D721Med (cell line): ENCODE data around the gene CHD6.

Experiments
- DNase-seq: peaks from one replicate; pipeline ENCODE4 v3.0.0; 2011; ENCODE audit warnings: low spot score; ENCODE audit not compliant: insufficient read length
- FAIRE-seq: peaks from 2 replicates; lab custom pipeline; 2011; peaks lifted over from hg19 to GRCh38; lab: Jason Lieb, UNC
- CTCF ChIP-seq: IDR thresholded peaks from 2 replicates; pipeline ENCODE4 v1.5.1; 2012; ENCODE audit warnings: mild to moderate bottlenecking, control low read depth; ENCODE audit not compliant: insufficient read depth; ENCODE audit errors: missing control alignments

The CHD6 gene

GRCh38 chr20:41356951-41357350 is 261.2 kb downstream of the CHD6 start:
- FAIRE-seq, result no peak
- no peak for TF ChIP-seq CTCF

GRCh38 chr20:41355598-41356203 is 262.5 kb downstream of the CHD6 start:
- no peak for TF ChIP-seq CTCF
- FAIRE-seq, result no peak
- DNase-seq, result no peak

More at GRCh38 chr20:41356951-41357350, 261.2 kb downstream of the CHD6 start:
- DNase-seq, result no peak

- no peak for TF ChIP-seq CTCF
- DNase-seq (no peak), FAIRE-seq (no peak)
Measured at GRCh38 chr20:41355192-41355591, 263.0 kb downstream of the CHD6 start.

- FAIRE-seq, result no peak
- no peak for TF ChIP-seq CTCF
Measured at GRCh38 chr20:41353530-41353929, 264.6 kb downstream of the CHD6 start.

GRCh38 chr20:41352666-41353065 is 265.5 kb downstream of the CHD6 start:
- no peak for FAIRE-seq
- no peak for TF ChIP-seq CTCF
- no peak for DNase-seq

More at GRCh38 chr20:41353530-41353929, 264.6 kb downstream of the CHD6 start:
- DNase-seq, result no peak

GRCh38 chr20:41352106-41352505 is 266.1 kb downstream of the CHD6 start:
- DNase-seq (no peak), FAIRE-seq (no peak)
- no peak for TF ChIP-seq CTCF
